Measurements from ENCODE around the gene RBM47. TPM values are rescaled to one million over a fixed set of nuclear protein-coding genes. Genes with fewer than 3 reads are reported as not detected.

The RBM47 gene
- total and polyA plus RNA-seq, 9 of the 15 experiments (the other 6 are each of a cell fraction or from before 2014, with no cell fraction given), result 1.4 to 6.4 (median 3.3) TPM

GRCh38 chr4:40645586-40645985 is 15.9 kb upstream of the RBM47 start:
- Histone ChIP-seq H3K9me3 (replicated peaks; ENCODE audit: control insufficient read depth, insufficient read depth, low read depth, low read length) (no peaks in the 10 kb centered on the region), H3K9ac (ENCODE audit: insufficient read depth in 1 of 2, low read depth in 2 of 2, low read length in 2 of 2) (no peak overlapping the region), H3K4me1 (replicated peaks in 1 of 2; ENCODE audit: control insufficient read depth in 2 of 2, insufficient read depth in 2 of 2, low read length in 2 of 2) (no peaks in the 10 kb centered on the region), H2AFZ (ENCODE audit: low read depth, low read length) (no peak overlapping the region), H3K27ac (ENCODE audit: extremely low read depth, low read depth, low read length) (no peak overlapping the region), H4K20me1 (replicated peaks; ENCODE audit: control insufficient read depth, insufficient read depth, low read length) (no peaks in the 10 kb centered on the region), H3K36me3 (ENCODE audit: control insufficient read depth, insufficient read depth, low read length) (no peaks in the 10 kb centered on the region), H3K4me3 (no peak overlapping the region), H3K27me3 (ENCODE audit: control insufficient read depth in 2 of 2, insufficient read depth in 2 of 2, low read length in 2 of 2) (peaks cover 21 to 43% of the 10 kb centered on the region in 2 experiments), H3K79me2 (ENCODE audit: control insufficient read depth, insufficient read depth, low read length) (no peaks in the 10 kb centered on the region), H3K4me2 (ENCODE audit: insufficient read depth, low read length) (no peak overlapping the region), H3K9me1 (ENCODE audit: control insufficient read depth, insufficient read depth, low read length) (no peaks in the 10 kb centered on the region)
- TF ChIP-seq, protein P1, sequence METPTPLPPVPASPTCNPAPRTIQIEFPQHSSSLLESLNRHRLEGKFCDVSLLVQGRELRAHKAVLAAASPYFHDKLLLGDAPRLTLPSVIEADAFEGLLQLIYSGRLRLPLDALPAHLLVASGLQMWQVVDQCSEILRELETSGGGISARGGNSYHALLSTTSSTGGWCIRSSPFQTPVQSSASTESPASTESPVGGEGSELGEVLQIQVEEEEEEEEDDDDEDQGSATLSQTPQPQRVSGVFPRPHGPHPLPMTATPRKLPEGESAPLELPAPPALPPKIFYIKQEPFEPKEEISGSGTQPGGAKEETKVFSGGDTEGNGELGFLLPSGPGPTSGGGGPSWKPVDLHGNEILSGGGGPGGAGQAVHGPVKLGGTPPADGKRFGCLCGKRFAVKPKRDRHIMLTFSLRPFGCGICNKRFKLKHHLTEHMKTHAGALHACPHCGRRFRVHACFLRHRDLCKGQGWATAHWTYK (CRISPR knock-in tag; IDR thresholded peaks at IDR 0.05), result no peak
- TF ChIP-seq ZNF76 (CRISPR knock-in tag; IDR thresholded peaks at IDR 0.05; ENCODE audit: borderline replicate concordance), result no peak
- no peak for TF ChIP-seq MNT (conservative IDR thresholded peaks at IDR 0.05)
- TF ChIP-seq ASH1L (IDR thresholded peaks at IDR 0.05; ENCODE audit: borderline replicate concordance, low read depth, partially characterized antibody), result no peak
- no peak for TF ChIP-seq ZNF77 (CRISPR knock-in tag; IDR thresholded peaks at IDR 0.05)
- TF ChIP-seq SIX5 (IDR thresholded peaks at IDR 0.05; ENCODE audit: borderline replicate concordance in 1 of 2, insufficient read depth in 1 of 2, low read depth in 1 of 2, low read length in 2 of 2), result no peak
- no peak for TF ChIP-seq ZNF146 (CRISPR knock-in tag; IDR thresholded peaks at IDR 0.05; ENCODE audit: unreplicated experiment)
- TF ChIP-seq SMARCE1 (IDR thresholded peaks at IDR 0.05), result no peak
- ATAC-seq (no peak), FAIRE-seq (no peak), DNase-seq (ENCODE audit: extremely low read depth in 1 of 4, low spot score in 3 of 4) (no peak)
- intact Hi-C loops (cut with micrococcal nuclease) (no loop called here), in situ Hi-C loops (cut with MboI) (no loop called here)
- ChIA-PET CTCF (ENCODE audit: low intra/inter-chr PET ratio) (no interaction called here), POLR2A (no interaction called here)
- no TSS peak for BruUV-seq (replicated peaks)
